WTC11 (cell line): Measurements from ENCODE around the gene TCF12. TPM values are rescaled to one million over a fixed set of nuclear protein-coding genes. Genes with fewer than 3 reads are reported as not detected.

Source experiments
- ATAC-seq: fragments of 200-7000 bp; cut with Tn5 transposase; 2 replicates; pipeline ENCODE4 v1.10.0; 2021; ENCODE audit warnings: mild to moderate bottlenecking, moderate library complexity
- CTCF ChIA-PET: fragments of 300-600 bp; sonication (Branson Sonifier 250); formaldehyde crosslinking; loops from one replicate; lab custom pipeline; 2021; ENCODE audit warnings: antibody characterized with exemption; lab: Charles Lee
- POLR2A ChIA-PET: fragments of 350-600 bp; sonication (Branson Sonifier 250); formaldehyde crosslinking; loops from one replicate; lab custom pipeline; 2021; ENCODE audit warnings: antibody characterized with exemption; lab: Charles Lee
- DNase-seq: peaks from one replicate; pipeline ENCODE4 v3.0.0; 2021; ENCODE audit warnings: low spot score
- H3K27ac Mint-ChIP-seq: 2 replicates; pipeline ENCODE4 v1.8.0; 2021; ENCODE audit warnings: mixed read lengths
- H3K27me3 Mint-ChIP-seq: 2 replicates; pipeline ENCODE4 v1.8.0; 2021; ENCODE audit warnings: low read depth, mild to moderate bottlenecking, moderate library complexity, mixed read lengths
- H3K36me3 Mint-ChIP-seq: 2 replicates; pipeline ENCODE4 v1.8.0; 2021; ENCODE audit warnings: mixed read lengths
- H3K4me1 Mint-ChIP-seq: 2 replicates; pipeline ENCODE4 v1.8.0; 2022; ENCODE audit warnings: mixed read lengths
- H3K4me3 Mint-ChIP-seq: 2 replicates; pipeline ENCODE4 v1.8.0; 2021; ENCODE audit warnings: mild to moderate bottlenecking, moderate library complexity, mixed read lengths
- H3K9me3 Mint-ChIP-seq: 2 replicates; pipeline ENCODE4 v1.8.0; 2021; ENCODE audit warnings: mixed read lengths
- CBFB ChIP-seq: sonication (generic); formaldehyde crosslinking; IDR thresholded peaks from 2 replicates; pipeline ENCODE4 v1.8.1; 2022; ENCODE audit warnings: mild to moderate bottlenecking, low read depth, missing genetic modification reagents
- ETV6 ChIP-seq: sonication (generic); formaldehyde crosslinking; IDR thresholded peaks from 2 replicates; pipeline ENCODE4 v1.8.1; 2022; ENCODE audit warnings: mild to moderate bottlenecking, missing genetic modification reagents
- HMGA2 ChIP-seq: fragments of 250-450 bp; sonication (Bioruptor Pico); IDR thresholded peaks from 2 replicates; pipeline ENCODE4 v1.4.0; 2021; ENCODE audit warnings: mild to moderate bottlenecking, moderate library complexity
- IRF2 ChIP-seq: sonication (generic); formaldehyde crosslinking; IDR thresholded peaks from 2 replicates; pipeline ENCODE4 v1.8.0; 2022; ENCODE audit warnings: low read depth, missing genetic modification reagents, borderline replicate concordance
- JUN ChIP-seq: sonication (generic); formaldehyde crosslinking; IDR thresholded peaks from 2 replicates; pipeline ENCODE4 v1.8.0; 2023; ENCODE audit warnings: mild to moderate bottlenecking, missing genetic modification reagents
- MXD4 ChIP-seq: fragments of 250-450 bp; sonication (Bioruptor Pico); IDR thresholded peaks from 2 replicates; pipeline ENCODE4 v1.8.0; 2021; ENCODE audit warnings: mild to moderate bottlenecking, moderate library complexity, borderline replicate concordance
- TEAD1 ChIP-seq: sonication (generic); formaldehyde crosslinking; IDR thresholded peaks from 2 replicates; pipeline ENCODE4 v1.8.0; 2022; ENCODE audit warnings: mild to moderate bottlenecking, missing genetic modification reagents
- TP53 ChIP-seq: sonication (generic); formaldehyde crosslinking; IDR thresholded peaks from 2 replicates; pipeline ENCODE4 v1.8.1; 2023; ENCODE audit warnings: mild to moderate bottlenecking, missing genetic modification reagents
- ZNF121 ChIP-seq: sonication (generic); formaldehyde crosslinking; IDR thresholded peaks from 2 replicates; pipeline ENCODE4 v1.8.0; 2023; ENCODE audit warnings: missing genetic modification reagents
- ZNF138 ChIP-seq: sonication (generic); formaldehyde crosslinking; conservative IDR thresholded peaks from 2 replicates; pipeline ENCODE4 v1.8.1; 2022; ENCODE audit warnings: mild to moderate bottlenecking, moderate library complexity, missing genetic modification reagents
- ZNF317 ChIP-seq: sonication (generic); formaldehyde crosslinking; IDR thresholded peaks from 2 replicates; pipeline ENCODE4 v1.8.1; 2023; ENCODE audit warnings: low read depth, mild to moderate bottlenecking, moderate library complexity, missing genetic modification reagents, borderline replicate concordance
- total RNA-seq: library from RNA; stranded (reverse); gene quantifications from 3 replicates; pipeline ENCODE4 v1.2.3, GENCODE V29; 2021
- TF ChIP-seq, protein P1 (sequence below): sonication (generic); formaldehyde crosslinking; IDR thresholded peaks from 2 replicates; pipeline ENCODE4 v1.8.1; 2023; ENCODE audit warnings: mild to moderate bottlenecking, missing genetic modification reagents, moderate library complexity
- TF ChIP-seq, protein P2 (sequence below): fragments of 250-450 bp; sonication (Bioruptor Pico); IDR thresholded peaks from 2 replicates; pipeline ENCODE4 v1.9.0; 2021; ENCODE audit warnings: mild to moderate bottlenecking, borderline replicate concordance
- TF ChIP-seq, protein P3 (sequence below): fragments of 250-450 bp; sonication (Bioruptor Pico); IDR thresholded peaks from 2 replicates; pipeline ENCODE4 v2.1.2; 2022; ENCODE audit warnings: mild to moderate bottlenecking, moderate library complexity
- TF ChIP-seq, protein P4 (sequence below): fragments of 250-450 bp; sonication (Bioruptor Pico); IDR thresholded peaks from 2 replicates; pipeline ENCODE4 v1.9.0; 2021; ENCODE audit warnings: mild to moderate bottlenecking
- TF ChIP-seq, protein P5 (sequence below): sonication (generic); formaldehyde crosslinking; IDR thresholded peaks from 2 replicates; pipeline ENCODE4 v1.8.0; 2023; ENCODE audit warnings: mild to moderate bottlenecking, missing genetic modification reagents
- TF ChIP-seq, protein P6 (sequence below): sonication (generic); formaldehyde crosslinking; IDR thresholded peaks from 2 replicates; pipeline ENCODE4 v1.8.1; 2022; ENCODE audit warnings: mild to moderate bottlenecking, missing genetic modification reagents, moderate library complexity, borderline replicate concordance
- TF ChIP-seq, protein P7 (sequence below): sonication (generic); formaldehyde crosslinking; IDR thresholded peaks from 2 replicates; pipeline ENCODE4 v1.8.1; 2022; ENCODE audit warnings: mild to moderate bottlenecking, moderate library complexity, missing genetic modification reagents

Gene TCF12
- total RNA-seq, 1 experiment from 2014 or later = 73.2 TPM

DNA sequence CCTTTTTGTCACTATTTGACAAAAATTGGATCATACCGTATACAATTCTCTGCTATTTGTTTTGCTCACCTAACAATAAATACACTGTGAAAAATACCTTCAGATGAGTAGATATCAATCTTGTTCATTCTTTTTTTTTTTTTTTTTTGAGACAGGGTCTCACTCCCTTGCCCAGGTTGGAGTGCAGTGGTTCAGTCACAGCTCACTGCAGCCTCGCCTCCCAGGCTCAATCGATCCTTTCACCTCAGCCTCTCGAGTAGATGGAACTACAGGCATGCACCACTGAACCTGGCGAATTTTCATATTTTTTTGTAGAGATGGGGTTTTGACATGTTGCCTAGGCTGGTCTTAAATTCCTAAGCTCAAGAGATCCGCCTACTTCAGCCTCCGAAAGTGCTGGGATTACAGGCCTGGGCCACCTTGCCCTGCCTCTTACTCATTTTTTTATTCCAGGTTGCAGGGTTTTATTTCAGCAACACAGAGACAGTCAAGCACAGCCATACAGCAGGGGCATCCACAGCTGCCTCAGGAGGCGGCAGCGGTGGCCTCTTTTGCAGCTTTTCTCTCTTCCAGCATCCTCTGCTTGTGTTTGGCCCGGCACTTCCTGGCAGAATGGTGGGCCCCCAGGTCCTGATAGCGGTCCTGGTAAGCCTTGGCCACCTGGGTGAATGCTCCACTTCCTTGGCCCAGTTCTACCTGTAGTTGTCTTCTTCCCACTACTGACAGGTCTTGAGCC is 406.7 kb downstream of the TCF12 start:
- DNase-seq = no peak
- no peaks in the 10 kb centered on the region for H3K9me3 Mint-ChIP-seq
- TF ChIP-seq ZNF121 (CRISPR knock-in tag) = peak; percentile 76; the same call in 1 of the 2 replicates
- no peak for TF ChIP-seq JUN (CRISPR knock-in tag)
- TF ChIP-seq, all 79 proteins: peak for 1
- H3K27me3 Mint-ChIP-seq = no peaks in the 10 kb centered on the region
- no peak overlapping the region; the same call in 1 of the 2 replicates for H3K27ac Mint-ChIP-seq
- H3K4me3 Mint-ChIP-seq = no peak overlapping the region
- H3K4me1 Mint-ChIP-seq = peaks cover 39% of the 10 kb centered on the region
- ATAC-seq = no peak
- ChIA-PET POLR2A (interaction anchor here (0.7 kb wide), 1 partner anchor 860 kb away, joined by 3 read pairs; no protein-coding TSS in a partner anchor), CTCF (interaction anchor here (0.7 to 1.9 kb wide), 5 partner anchors 16 to 358 kb away, joined by 3 to 6 read pairs (median 4); no protein-coding TSS in a partner anchor)
- no peaks in the 10 kb centered on the region for H3K36me3 Mint-ChIP-seq

DNA sequence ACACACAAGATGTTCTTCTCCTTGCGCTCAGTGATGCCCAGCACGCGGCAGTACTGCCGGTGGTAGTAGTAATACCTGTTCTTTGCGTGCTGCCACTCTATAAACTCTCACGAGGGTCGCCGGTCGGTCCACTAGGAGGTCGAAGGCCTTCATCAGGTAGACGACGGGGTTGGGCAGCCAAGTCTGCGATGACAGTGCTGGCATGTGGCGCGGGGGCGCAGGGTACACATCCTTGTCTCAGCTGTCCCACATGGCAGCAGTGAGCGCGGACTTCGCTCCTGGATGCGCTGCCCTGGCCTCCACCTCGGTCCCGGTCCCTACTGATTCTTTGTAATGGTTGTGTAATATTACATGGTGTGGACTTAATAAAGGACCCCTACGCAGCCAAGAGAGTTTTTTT is 407.8 kb downstream of the TCF12 start:
- CTCF ChIA-PET = interaction anchor here (0.6 kb wide), 1 partner anchor 308 kb away, joined by 3 read pairs; no protein-coding TSS in a partner anchor
- no peak overlapping the region for H3K4me3 Mint-ChIP-seq
- peaks cover 32% of the 10 kb centered on the region for H3K4me1 Mint-ChIP-seq
- H3K27ac Mint-ChIP-seq = no peak overlapping the region
- TF ChIP-seq TP53 (CRISPR knock-in tag) (no peak), ZNF121 (CRISPR knock-in tag) (no peak), IRF2 (CRISPR knock-in tag) (no peak), ETV6 (CRISPR knock-in tag) (no peak), ZNF317 (CRISPR knock-in tag) (no peak), HMGA2 (CRISPR knock-in tag) (no peak), TEAD1 (CRISPR knock-in tag) (no peak), ZNF138 (CRISPR knock-in tag) (no peak), MXD4 (no peak), CBFB (CRISPR knock-in tag) (no peak)
- TF ChIP-seq, protein P1, sequence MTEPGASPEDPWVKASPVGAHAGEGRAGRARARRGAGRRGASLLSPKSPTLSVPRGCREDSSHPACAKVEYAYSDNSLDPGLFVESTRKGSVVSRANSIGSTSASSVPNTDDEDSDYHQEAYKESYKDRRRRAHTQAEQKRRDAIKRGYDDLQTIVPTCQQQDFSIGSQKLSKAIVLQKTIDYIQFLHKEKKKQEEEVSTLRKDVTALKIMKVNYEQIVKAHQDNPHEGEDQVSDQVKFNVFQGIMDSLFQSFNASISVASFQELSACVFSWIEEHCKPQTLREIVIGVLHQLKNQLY (CRISPR knock-in tag) = no peak
- TF ChIP-seq, protein P2, sequence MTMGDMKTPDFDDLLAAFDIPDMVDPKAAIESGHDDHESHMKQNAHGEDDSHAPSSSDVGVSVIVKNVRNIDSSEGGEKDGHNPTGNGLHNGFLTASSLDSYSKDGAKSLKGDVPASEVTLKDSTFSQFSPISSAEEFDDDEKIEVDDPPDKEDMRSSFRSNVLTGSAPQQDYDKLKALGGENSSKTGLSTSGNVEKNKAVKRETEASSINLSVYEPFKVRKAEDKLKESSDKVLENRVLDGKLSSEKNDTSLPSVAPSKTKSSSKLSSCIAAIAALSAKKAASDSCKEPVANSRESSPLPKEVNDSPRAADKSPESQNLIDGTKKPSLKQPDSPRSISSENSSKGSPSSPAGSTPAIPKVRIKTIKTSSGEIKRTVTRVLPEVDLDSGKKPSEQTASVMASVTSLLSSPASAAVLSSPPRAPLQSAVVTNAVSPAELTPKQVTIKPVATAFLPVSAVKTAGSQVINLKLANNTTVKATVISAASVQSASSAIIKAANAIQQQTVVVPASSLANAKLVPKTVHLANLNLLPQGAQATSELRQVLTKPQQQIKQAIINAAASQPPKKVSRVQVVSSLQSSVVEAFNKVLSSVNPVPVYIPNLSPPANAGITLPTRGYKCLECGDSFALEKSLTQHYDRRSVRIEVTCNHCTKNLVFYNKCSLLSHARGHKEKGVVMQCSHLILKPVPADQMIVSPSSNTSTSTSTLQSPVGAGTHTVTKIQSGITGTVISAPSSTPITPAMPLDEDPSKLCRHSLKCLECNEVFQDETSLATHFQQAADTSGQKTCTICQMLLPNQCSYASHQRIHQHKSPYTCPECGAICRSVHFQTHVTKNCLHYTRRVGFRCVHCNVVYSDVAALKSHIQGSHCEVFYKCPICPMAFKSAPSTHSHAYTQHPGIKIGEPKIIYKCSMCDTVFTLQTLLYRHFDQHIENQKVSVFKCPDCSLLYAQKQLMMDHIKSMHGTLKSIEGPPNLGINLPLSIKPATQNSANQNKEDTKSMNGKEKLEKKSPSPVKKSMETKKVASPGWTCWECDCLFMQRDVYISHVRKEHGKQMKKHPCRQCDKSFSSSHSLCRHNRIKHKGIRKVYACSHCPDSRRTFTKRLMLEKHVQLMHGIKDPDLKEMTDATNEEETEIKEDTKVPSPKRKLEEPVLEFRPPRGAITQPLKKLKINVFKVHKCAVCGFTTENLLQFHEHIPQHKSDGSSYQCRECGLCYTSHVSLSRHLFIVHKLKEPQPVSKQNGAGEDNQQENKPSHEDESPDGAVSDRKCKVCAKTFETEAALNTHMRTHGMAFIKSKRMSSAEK (CRISPR knock-in tag) = no peak
- TF ChIP-seq, protein P3, sequence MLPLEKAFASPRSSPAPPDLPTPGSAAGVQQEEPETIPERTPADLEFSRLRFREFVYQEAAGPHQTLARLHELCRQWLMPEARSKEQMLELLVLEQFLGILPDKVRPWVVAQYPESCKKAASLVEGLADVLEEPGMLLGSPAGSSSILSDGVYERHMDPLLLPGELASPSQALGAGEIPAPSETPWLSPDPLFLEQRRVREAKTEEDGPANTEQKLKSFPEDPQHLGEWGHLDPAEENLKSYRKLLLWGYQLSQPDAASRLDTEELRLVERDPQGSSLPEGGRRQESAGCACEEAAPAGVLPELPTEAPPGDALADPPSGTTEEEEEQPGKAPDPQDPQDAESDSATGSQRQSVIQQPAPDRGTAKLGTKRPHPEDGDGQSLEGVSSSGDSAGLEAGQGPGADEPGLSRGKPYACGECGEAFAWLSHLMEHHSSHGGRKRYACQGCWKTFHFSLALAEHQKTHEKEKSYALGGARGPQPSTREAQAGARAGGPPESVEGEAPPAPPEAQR (CRISPR knock-in tag) = no peak
- TF ChIP-seq, protein P4, sequence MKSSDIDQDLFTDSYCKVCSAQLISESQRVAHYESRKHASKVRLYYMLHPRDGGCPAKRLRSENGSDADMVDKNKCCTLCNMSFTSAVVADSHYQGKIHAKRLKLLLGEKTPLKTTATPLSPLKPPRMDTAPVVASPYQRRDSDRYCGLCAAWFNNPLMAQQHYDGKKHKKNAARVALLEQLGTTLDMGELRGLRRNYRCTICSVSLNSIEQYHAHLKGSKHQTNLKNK = no peak
- TF ChIP-seq, protein P5, sequence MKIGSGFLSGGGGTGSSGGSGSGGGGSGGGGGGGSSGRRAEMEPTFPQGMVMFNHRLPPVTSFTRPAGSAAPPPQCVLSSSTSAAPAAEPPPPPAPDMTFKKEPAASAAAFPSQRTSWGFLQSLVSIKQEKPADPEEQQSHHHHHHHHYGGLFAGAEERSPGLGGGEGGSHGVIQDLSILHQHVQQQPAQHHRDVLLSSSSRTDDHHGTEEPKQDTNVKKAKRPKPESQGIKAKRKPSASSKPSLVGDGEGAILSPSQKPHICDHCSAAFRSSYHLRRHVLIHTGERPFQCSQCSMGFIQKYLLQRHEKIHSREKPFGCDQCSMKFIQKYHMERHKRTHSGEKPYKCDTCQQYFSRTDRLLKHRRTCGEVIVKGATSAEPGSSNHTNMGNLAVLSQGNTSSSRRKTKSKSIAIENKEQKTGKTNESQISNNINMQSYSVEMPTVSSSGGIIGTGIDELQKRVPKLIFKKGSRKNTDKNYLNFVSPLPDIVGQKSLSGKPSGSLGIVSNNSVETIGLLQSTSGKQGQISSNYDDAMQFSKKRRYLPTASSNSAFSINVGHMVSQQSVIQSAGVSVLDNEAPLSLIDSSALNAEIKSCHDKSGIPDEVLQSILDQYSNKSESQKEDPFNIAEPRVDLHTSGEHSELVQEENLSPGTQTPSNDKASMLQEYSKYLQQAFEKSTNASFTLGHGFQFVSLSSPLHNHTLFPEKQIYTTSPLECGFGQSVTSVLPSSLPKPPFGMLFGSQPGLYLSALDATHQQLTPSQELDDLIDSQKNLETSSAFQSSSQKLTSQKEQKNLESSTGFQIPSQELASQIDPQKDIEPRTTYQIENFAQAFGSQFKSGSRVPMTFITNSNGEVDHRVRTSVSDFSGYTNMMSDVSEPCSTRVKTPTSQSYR (CRISPR knock-in tag) = no peak
- TF ChIP-seq, protein P6, sequence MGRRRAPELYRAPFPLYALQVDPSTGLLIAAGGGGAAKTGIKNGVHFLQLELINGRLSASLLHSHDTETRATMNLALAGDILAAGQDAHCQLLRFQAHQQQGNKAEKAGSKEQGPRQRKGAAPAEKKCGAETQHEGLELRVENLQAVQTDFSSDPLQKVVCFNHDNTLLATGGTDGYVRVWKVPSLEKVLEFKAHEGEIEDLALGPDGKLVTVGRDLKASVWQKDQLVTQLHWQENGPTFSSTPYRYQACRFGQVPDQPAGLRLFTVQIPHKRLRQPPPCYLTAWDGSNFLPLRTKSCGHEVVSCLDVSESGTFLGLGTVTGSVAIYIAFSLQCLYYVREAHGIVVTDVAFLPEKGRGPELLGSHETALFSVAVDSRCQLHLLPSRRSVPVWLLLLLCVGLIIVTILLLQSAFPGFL (CRISPR knock-in tag) = no peak
- TF ChIP-seq, protein P7, sequence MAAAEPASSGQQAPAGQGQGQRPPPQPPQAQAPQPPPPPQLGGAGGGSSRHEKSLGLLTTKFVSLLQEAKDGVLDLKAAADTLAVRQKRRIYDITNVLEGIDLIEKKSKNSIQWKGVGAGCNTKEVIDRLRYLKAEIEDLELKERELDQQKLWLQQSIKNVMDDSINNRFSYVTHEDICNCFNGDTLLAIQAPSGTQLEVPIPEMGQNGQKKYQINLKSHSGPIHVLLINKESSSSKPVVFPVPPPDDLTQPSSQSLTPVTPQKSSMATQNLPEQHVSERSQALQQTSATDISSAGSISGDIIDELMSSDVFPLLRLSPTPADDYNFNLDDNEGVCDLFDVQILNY (CRISPR knock-in tag) = no peak
- TF ChIP-seq, all 79 proteins: peak for 0
- POLR2A ChIA-PET = no interaction called here
- ATAC-seq (no peak), DNase-seq (no peak)
- Mint-ChIP-seq H3K27me3 (no peaks in the 10 kb centered on the region), H3K36me3 (no peaks in the 10 kb centered on the region), H3K9me3 (no peaks in the 10 kb centered on the region)
